HG03378 (cell line): Measurements from ENCODE around the gene ZNF205.
"Not testable (repeated sequence)": the region's sequence is repeated elsewhere in the genome, so short reads cannot be mapped to it uniquely, and the experiment has no call there.

ENCODE experiments used
- ATAC-seq: cut with Tn5 transposase; IDR thresholded peaks from one replicate; pipeline ENCODE4 v1.9.1; 2021; ENCODE audit warnings: mild to moderate bottlenecking, moderate library complexity; ENCODE audit not compliant: unreplicated experiment

ZNF205 gene

DNA sequence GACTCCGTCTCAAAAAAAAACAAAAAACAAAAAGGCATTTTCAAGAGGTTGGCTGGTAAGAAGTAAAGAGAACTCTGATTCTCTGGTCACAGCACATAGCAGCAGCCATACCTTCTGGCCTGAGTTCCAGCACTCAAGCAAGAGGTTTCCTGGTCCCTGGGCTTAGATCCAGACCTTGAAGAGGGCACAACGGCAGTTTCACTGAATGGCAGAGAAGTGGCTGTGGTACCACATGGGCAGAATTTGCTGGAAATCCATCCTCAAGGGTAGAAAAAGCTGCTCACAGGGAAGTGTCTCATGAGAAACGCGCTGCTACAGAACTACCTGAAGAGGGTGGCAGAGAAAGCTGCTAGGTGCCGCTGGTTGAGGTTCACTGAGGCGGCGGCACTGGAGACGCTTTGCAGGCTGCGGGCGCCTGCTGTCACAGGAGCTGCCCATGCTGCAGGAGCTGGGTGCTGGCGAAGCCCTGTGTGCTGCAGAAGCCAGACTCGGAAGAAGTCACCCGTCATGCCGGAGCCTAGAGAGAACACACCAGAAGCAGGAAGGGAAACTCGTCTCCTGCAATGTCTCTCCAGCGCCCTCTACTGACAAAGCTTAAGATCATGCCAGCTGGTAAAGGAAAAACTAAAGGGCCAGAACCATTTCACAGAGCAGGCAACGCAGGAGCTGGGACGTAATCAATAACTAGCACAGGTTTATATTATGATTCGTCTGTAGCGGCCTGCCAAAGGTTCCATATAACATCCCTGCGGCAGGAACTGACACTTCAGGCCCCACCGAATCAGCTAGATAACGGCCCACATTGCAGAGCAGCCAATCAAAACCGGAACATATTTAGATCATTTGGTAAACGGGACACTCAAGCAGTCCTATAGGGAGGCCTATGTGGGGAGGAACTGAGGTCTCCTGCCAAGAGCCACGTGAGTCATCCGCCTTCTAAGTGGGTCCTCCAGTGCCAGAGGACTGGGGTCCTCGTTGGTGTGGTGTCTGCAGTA is 17.0 kb downstream of the ZNF205 start:
- ATAC-seq = peak; percentile 49

DNA sequence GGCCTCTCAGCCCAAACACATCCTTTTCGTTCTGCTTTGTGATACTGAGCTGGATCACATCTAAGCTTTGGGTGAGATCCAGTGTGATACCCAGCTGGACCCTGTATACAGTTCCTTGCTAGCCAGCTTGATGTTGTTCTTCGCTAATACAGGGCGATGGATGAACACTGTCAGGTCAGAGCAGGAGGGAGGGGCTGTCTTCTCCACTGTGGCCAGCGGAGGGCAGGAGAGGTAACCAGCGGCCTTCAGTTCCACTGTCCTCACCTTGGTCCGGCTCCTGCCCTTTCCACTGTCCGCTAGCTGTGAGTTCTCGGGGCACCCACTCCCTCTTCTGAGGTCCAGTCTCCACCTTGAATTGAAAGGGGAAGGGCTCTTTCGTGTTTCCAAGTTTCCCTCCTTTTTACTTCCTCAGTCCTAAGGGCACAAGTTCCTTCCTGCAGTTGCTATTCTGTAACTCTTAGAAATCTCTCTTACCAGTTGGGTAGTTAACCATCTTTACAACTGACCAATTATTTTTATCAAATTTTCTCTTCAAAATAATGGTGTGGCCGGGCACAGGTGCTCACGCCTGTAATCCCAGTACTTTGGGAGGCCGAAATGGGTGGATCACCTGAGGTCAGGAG is 19.5 kb downstream of the ZNF205 start:
- ATAC-seq = no peak

DNA sequence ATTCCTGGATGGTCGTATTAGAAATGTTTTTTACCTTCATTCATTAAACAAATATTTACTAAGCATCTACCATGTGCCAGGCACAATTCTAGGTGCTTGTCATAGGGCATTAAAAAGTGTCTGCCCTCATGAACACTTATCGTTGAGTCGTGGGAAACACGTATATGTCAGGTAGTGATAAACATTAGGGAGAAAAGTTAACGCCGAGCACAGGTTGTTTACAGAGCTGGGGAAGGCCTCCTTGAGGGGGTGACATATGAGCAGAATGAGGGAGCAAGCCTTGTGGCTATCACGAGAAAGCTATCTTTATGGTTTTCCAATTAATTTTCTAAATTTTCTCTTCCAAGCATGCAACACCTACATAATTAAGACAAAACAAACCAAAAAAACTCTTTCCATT is 21.5 kb downstream of the ZNF205 start:
- ATAC-seq = no peak

DNA sequence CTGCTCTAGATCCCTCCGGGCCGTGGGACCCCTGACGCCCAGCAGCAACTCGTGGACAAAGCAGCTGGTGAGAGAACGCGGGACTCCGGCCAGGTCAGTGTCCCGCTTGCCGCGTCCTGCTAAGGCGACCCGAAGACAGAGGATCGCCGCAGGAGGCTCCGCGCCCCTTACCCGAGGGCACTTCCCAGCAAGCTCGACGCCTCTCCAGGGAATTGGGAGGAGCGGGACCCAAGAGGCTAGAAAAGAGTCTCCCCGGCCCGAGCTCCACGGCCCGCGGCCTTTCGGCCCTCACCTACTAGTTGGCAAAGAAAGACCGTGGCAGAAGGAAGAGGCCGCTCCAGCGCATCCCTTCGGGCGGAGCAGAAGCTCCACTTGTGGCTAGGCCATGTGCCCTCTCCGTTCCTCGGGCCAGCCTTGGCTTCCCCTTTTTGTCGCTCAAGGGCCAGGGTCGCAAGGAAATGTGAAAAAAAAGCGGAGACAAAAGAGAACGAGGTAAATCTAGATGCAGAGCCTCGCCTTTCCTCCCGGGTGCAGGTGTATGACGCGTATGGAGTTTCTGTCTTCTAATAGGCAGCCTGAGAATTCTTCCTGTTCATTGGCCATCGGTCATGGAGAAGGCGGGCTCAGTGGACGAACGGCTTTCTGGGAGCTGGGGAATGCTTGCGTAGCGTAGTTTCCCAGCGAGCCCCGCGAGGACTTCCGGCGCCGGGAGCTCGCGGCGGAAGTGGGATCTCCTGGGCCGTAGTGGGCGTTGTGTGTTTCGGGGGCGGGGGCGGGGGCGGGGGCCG is 22.1 kb downstream of the ZNF205 start, which contains the start of gene ZNF213:
TSS of gene ZNF213 (plus strand) at position 692 of the 788 bp plus-strand sequence. CDS start 2,252 bp downstream, outside the sequence.
- ATAC-seq = peak; percentile 87

DNA sequence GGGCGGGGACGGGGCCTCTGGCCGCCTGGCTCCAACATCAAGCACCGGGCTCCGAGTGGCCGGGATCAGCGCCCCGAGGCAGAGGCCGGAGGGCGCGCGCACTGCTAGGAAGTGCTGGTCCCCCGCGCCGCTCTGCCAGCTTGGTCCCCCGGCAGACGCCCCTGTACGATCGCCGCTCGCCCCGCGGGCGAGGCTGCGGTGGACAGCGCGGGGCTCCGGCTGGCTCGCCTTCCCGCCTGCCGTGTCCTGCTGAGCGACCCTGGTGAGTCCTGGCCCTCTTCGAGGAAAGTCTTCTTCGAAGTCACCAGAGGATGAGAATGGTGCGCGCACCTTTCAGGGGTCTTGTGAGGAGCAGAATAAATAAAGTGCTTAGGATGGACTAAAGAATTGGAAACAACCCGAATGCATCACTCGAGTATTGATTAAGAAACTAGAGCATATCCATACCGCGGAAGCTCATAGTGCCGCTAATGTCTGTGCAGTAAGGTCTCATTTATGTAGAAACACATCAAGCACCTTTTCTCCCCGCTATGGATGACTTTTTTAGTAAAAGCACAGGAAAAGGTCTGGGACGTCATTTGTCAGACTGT is 22.8 kb downstream of the ZNF205 start:
- ATAC-seq = peak; percentile 25

DNA sequence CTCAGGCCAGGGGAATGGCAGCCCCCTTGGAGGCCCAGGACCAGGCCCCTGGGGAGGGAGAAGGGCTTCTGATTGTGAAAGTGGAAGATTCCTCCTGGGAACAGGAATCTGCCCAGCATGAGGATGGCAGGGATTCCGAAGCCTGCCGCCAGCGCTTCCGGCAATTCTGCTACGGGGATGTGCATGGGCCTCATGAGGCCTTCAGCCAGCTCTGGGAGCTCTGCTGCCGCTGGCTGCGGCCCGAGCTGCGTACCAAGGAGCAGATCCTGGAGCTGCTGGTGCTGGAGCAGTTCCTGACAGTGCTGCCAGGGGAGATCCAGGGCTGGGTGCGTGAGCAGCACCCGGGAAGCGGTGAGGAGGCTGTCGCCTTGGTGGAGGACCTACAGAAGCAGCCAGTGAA is 24.9 kb downstream of the ZNF205 start:
- ATAC-seq = no peak

DNA sequence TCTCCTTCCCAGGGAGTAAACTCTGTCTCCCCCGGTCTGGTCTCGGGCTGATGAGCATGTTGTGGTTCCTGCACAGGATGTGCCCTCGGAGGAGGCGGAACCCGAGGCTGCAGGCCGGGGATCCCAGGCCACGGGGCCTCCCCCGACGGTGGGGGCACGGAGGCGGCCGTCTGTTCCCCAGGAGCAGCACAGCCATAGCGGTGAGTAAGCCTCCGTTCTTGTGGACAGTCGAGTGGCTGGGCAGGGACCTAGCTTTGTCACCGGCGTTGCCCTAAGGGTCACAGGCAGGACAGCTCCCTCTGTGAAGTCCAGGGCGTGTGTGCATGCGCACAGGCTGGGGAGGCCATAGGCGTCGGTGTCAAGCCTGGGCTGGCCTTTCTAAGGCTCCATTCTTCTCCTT is 26.0 kb downstream of the ZNF205 start:
- ATAC-seq = no peak

DNA sequence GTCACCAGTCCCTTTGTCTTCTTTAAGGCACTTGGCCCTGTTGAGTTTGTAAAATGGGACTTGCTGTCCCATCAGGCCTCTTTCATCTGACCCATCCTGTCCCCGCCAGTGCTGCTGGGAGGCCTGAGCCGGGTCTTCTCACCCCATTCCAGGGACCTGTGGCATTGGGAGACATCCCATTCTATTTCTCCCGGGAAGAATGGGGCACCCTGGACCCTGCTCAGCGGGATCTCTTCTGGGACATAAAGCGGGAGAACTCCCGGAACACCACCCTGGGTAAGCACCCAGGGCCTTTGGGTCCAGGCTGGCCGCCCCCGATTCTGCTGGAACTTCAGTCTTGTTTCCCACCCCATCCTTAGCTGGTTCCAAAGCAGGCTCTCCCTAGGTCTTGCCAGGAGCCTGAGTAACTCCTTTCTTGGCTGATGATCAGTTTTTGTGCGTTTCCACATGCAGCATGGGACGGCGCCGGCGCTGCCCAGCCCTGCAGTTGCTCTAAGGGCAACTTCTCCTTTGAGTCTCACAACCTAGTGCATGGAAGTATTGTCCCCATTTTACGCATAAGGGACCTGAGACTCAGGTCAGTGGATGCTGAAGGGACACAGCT is 26.5 kb downstream of the ZNF205 start:
- ATAC-seq = no peak

DNA sequence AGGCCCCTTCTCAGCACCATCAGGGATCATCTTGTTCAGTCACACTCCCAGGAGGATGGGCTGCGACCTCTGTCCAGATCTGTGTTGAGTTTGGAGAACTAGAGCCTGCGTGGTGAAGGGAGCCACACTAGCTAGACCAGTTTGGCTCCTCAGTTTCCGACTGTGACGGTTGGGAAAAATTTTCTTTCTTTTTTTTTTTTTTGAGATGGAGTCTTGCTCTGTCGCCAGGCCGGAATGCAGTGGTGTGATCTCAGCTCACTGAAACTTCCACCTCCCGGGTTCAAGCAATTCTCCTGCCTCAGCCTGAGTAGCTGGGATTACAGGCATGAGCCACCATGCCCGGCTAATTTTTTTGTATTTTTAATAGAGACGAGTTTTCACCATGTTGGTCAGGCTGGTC is 27.2 kb downstream of the ZNF205 start:
- not testable (repeated sequence) for ATAC-seq

DNA sequence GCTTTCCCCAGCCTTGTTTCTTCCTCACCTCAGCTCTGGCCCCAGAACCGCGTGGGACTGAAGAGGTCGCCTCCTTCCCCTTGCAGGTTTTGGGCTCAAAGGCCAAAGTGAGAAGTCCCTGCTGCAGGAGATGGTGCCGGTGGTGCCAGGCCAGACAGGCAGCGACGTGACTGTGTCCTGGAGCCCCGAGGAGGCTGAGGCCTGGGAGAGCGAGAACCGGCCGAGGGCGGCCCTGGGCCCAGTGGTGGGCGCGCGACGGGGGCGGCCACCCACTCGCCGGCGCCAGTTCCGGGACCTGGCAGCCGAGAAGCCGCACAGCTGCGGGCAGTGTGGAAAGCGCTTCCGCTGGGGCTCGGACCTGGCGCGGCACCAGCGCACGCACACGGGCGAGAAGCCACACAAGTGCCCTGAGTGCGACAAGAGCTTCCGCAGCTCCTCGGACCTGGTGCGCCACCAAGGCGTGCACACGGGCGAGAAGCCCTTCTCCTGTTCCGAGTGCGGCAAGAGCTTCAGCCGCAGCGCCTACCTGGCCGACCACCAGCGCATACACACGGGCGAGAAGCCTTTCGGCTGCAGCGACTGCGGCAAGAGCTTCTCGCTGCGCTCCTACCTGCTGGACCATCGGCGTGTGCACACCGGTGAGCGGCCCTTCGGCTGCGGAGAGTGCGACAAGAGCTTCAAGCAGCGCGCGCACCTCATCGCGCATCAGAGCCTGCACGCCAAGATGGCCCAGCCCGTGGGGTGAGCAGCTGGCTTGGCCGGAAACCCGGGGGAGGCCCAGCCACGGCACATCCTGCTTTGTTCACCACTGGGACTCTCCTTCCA is 28.4 kb downstream of the ZNF205 start:
- ATAC-seq = no peak

DNA sequence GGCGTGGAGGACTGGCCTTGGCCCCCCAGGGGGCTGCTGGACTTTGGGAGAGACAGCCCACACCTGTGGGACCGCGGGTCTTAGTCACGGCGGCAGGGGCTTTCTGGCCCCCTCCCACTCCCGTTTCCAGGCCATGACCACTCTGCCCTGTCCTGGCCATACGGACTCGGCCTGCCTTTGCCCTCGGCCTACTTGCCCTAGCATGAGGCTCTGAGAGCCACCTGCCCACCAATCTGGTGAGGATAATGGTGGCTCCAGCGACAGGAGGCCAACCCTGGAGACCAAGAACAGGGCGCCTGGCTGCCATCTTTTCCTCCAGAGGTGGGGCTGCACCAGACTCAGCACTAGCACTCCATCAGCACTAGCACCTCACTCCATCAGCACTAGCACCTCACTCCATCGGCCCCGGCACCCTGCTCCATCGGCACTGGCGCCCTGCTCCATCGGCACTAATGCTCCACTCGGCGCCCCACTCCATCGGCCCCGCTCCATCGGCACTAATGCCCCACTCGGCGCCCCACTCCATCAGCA is 29.5 kb downstream of the ZNF205 start:
- ATAC-seq = no peak

DNA sequence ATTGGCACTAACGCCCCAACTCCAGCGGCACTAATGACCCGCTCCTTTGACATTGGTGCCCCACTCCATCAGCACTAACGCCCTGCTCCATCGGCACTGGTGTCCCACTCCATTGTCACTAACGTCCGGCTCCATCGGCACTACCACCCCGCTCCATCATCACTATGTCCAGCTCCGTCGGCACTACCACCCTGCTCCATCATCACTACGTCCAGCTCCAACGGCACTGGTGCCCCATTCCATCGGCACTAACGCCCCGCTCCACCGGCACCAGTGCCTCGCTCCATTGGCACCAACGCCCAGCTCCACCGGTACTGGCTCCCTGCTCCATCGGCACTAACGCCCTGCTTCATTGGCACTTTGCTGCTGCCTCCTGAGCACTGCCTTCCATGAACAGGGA is 29.9 kb downstream of the ZNF205 start:
- ATAC-seq = no peak

DNA sequence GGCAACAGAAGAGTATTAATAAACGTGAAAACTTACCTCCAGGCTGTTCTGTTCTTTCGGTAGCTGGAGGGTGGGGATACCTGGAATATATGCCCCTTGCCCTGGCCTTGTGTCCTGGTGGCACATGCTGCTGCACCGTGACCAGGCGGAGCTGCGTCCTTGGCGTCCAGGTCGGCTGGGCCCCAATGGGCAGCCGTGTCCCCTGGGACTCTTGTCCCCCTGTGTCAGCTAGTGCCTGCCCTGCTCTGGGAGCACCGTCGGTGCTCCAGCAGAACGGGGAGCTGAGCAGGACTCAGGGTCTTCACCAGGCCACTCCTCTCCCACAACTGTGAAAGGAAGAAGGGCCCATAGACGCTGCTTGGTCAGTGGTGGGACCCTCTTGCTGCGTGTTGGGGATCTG is 30.4 kb downstream of the ZNF205 start:
- ATAC-seq = no peak

DNA sequence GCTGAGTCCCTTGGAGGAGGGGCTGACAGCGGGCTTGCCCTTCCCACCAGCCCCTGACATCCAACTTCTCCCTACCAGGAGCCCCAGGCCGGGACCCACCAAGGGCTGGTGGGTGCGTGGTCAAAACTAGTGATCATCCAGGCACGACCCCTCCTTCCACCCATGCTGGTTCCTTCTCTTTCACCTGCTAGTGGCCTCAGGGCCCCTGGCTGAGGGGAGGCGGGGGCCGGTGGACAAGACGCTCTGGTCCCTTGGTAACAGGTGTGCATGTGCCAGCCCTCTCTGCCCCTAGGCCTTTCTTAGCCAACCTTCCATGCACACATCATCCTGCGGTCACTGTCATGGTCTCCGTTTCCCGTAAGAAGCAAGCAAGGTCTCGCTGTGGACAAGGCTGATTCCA is 30.8 kb downstream of the ZNF205 start:
- no peak for ATAC-seq

DNA sequence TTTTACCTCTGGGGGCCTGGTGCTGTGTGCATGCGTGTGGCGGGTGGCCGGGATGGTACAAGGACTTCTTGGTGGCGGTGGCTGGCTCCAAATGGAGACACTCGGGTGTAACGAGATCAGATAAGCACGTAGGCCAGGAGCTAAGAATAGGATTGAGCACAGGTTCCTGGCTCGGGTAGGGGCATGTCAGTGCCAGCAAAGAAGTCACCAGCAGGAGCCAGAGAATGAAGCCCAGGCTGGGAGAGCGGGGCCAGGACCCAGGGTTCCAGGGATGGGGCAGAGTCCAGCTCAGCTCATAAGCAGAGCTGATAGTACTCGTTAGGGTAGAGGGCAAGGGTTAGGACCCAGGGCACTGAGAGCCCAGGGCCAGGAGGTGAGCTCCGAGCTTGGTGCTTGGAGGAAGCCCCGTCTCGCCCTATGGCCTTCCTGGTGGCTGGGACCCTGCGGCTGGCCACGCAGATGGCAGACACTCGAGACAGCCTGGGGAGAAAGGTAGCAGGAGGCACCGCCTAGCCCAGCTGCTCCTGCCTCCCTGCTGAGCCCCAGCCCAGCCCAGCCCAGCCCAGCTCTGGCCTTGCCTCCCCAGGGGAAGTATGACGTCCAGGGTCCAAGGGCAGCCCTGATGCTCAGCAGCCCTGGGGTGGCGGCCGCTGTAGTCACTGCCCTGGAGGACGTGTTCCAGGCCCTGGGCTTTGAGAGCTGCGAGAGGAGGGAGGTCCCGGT is 31.4 kb downstream of the ZNF205 start:
- no peak for ATAC-seq

DNA sequence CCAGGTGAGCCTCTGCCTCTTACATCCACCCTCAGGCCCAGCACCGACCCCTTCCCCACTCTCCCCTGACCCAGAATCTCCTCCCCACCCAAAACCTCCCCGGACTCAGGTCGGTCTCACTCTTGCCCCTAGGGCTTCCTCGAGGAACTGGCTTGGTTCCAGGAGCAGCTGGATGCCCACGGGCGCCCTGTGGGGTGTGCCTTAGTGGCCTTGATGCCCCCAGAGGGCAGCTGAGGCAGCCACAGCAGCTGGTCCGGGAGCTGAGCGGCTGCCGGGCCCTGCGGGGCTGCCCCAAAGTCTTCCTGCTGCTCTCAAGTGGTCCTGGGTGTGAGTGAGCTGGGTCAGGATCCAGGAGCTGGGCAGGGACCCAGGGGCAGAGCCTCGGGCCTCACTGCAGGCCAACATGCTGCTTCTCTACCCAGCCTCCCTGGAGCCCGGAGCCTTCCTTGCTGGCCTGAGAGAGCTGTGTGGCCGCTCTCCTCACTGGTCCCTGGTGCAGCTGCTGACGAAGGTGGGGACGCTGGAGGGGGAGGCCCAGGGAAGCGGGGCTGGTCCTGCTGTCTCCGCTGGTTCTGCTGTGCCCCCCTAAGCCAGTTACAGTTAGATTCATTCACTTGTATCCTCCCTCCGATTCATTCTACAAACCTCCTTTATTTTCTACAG is 32.1 kb downstream of the ZNF205 start:
- no peak for ATAC-seq

DNA sequence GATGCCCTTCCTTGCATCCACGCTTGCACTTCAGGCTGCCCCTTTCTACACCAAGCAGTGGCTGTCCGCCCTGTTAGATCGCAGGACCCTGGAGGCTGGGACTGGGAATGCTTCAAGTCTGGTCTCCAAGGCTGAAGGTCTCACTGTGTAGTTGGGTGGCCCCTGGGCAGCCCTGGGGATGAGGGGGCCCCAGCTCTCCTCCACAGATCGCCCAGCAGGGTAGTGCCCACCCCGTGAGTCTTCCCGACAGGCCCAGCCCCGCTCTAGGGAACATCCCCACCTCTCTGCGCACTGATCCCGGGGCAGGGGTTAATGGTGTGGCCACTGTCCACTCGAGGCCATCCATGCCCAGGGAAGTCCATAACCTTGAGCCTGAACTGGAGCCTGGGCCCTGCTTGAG is 32.8 kb downstream of the ZNF205 start:
- ATAC-seq = no peak

DNA sequence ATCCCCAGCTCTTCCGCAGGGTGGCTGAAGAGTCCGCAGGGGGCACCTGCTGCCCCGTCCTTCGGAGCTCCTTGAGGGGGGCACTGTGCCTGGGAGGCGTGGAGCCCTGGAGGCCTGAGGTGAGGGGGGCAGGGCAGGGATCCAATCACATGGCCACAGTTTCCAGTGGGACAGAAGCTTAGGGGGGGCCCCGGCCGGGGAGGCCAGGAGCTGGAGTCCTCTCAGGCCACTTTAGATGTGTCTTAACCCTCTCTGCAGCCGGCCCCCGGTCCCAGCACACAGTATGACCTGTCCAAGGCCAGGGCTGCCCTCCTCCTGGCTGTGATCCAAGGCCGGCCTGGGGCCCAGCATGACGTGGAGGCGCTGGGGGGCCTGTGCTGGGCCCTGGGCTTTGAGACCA is 33.3 kb downstream of the ZNF205 start:
- ATAC-seq = no peak
